Hematopoietic multipotent progenitor cell treated with erythropoietin and hydrocortisone succinate and interleukin-3 and kit ligand, for 17 days (in vitro differentiated cells): ENCODE results near the gene KRTAP5-4.
A peak's percentile ranks its signal among the peaks of the same experiment; 100 is the strongest.
"Not testable (repeated sequence)": the region's sequence is repeated elsewhere in the genome, so short reads cannot be mapped to it uniquely, and the experiment has no call there.

Source experiments
- DNase-seq: peaks from one replicate; pipeline ENCODE4 v3.0.0-alpha.2; 2015; ENCODE audit warnings: low spot score

Gene KRTAP5-4

DNA sequence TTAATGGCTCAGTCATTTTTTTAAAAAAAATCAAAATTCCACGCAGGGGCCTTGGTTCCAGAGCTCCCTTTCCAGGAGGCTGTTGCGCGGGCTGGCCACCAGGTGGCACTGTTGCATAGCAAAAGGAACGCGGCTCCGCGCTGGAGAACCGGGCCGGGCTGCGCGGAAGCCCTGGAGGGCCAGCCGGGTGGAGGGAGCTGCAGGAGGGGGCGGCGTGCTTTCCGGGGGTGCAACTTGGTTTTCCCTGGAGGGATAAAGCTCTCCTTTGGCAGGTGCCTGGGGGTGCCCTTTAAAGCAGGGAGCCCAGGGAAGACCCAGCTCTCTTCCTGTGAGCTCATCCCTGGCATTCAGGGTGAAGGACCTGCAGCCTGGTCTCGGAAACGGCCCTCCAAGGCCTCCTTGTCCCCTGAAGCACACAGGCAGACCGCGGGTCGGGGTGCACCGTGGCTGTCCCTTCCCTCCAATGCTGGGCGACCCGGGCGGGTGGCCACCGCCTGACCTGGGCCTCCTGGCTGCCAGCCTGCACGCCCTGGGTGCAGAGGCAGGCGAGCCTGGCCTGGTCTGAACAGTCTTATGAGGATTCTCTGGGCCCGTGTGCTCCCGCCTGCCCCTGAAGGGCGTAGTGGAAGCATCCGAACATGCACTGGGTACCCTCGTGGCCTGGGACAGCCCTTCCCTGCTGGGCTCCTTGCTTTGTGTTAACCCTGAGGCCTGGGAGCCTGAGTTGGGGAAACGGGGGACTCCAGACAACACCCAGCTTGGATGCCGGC is 31.0 kb upstream of the KRTAP5-4 start:
- DNase-seq, result peak; percentile 69

DNA sequence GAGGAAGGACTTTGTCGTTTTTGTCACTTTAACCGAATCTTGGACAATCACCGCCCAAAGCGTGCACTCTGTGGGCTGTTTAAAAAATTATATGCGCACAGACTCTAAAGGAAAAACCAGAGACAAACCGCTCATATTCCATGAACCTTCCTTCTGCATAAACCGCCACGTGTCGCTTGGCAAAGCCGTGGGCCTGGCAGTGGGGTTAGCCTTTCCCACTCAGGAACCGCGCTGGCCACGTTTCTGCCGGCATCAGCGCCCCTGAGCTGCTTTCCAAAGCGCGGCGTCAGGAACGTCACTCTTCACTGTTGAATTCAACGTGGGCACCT is 30.5 kb upstream of the KRTAP5-4 start:
- no peak for DNase-seq

DNA sequence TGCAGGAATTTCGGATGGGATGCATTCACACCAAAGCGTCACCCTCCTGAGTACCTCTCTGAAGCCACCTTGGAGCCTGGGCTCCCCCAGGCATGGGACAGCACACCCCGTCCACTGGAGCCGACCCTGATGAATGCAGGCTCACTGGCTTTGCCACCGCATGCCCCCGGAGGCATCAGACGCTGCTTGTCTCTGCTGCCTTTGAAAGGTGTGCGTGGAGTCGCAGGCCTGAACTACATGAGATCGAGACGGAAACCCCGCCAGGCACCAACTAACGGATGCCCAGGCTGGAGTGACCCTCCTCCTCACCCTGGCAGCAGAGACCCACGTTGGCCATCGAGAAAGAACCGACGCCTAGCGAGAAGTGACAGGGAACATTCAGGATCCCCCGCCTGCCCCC is 30.1 kb upstream of the KRTAP5-4 start:
- DNase-seq, result no peak

GRCh38 chr11:1651411-1651980 is 29.6 kb upstream of the KRTAP5-4 start:
- no peak for DNase-seq

DNA sequence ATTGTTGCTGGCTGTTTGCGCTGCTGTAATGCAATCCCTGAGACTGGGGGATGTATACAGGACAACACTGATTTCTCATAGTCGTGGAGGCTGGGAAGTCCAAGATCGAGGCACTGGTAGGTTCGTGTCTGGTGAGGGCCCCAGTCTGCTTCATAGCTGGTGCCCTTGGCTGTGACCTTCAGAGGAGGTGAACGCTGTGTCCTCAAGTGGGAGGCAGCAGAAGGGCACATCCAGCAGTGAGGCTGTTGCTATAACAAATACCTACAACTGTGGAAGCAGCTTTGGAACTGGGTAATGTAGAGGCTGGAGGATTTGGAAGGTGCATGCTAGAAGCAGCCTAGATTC is 29.0 kb upstream of the KRTAP5-4 start:
- no peak for DNase-seq

GRCh38 chr11:1650034-1650917 is 28.3 kb upstream of the KRTAP5-4 start:
- DNase-seq, result no peak

GRCh38 chr11:1648653-1649420 is 26.9 kb upstream of the KRTAP5-4 start:
- no peak for DNase-seq

GRCh38 chr11:1647901-1648652 is 26.1 kb upstream of the KRTAP5-4 start:
- no peak for DNase-seq

GRCh38 chr11:1646540-1646939 is 24.6 kb upstream of the KRTAP5-4 start:
- not testable (repeated sequence) for DNase-seq

- DNase-seq, result no peak
Measured at GRCh38 chr11:1645357-1645821, 23.5 kb upstream of the KRTAP5-4 start.

DNA sequence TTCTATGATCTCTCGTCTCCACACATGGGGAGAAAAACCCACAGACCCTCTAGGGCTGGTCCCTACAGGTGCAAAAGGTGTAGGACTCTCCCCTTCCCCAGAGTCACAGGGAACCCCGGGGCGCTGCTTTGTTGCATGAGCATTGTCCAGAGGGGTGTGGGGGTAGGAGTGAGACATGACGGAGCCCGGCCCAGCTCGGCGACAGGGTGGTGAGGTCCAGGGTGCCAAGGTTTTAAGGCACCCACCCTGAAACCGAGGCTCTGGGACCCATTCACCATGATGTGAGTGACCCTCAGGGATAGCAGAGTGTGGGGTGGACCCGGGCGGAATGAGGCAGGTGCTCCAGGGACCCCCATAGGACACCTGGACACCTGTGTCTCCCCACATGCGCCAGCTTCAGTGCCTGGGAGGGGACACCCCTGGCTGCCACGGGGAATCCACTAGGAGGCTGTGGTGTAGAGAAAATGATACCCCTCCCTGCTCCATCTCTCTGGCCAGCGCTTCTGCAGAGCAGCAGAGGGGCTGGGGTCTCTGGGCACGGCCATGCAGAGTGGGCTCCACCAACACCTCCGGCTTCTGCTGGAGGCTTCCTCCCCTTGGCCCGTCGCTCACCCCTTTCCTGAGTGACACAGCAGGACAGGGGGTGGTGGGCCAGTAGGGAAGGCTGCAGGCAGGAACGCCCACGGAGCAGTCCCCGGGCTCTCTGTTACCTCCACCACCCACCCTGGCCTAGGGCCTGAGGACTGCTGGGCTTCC is 22.8 kb upstream of the KRTAP5-4 start:
- no peak for DNase-seq

DNA sequence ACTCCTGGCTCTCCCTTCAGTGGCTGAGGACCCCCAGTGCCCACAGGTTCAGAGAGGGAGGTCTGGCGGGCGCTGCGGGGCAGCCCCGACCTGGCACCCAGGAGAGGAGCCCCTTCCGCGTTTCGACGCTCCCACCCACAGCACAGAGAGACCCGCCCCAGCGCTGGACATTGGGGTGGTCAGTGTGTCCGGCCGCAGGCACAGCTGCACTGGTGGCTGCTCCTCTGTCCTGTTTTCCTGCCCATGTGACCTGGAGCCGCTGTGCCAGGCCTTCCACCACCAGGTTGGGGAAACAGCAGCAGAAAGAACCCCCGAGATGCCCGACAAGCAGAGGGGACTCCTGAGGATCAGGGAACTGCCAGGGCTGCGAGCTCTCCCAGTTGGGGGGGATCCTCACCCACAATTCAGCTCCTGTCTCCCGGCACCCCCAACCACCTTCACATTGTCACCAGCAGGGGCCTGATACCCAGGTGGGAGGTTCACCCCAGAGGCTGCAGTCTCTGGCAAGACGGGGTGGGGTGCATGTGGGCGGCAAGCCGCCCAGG is 21.3 kb upstream of the KRTAP5-4 start:
- no peak for DNase-seq

- DNase-seq, result no peak
Measured at GRCh38 chr11:1642288-1643145, 20.6 kb upstream of the KRTAP5-4 start.

GRCh38 chr11:1641096-1641495 is 19.2 kb upstream of the KRTAP5-4 start:
- DNase-seq, result no peak

DNA sequence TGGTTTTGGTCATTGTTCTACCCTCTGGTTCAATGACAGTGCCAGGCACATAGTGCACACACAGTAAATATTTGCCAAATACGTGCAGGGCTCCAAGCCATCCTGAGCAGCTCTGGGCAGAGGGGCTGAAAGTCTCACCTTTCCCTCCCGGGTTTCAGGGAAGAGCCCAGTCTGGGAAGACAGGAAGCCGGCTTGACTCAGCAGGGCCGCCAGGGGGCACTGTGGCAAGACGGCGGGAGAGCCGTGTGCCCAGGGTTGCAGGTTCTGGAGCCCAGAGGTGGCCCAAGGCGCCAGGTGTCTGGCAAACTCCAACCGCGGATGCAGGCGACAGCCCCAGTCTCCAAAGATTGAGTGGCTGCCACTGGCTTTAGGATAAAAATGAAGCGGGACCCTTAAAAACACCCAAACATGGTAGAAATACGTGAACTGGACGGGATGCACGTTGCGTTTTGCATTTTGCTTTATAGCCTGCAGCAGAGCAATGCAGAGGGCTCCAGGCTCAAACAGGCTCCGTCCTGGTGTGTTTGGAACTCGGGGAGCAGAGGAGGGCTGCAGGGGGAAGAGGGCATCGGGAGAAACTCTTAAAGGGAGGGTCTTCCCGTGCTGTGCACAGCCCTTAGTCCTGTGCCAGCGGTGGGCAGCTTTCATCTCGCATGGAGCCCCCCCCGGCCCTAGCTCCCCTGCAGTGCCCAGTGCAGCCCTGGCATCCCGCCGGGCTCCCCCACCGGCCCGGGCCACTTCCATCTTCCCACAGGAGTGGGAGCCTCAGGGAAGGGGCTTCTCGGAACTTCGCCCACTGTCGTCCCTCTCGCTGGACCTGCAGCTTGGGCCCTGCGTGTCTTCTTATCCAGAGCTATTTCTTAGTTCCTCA is 18.4 kb upstream of the KRTAP5-4 start:
- DNase-seq, result peak; percentile 32

- DNase-seq, result no peak
Measured at GRCh38 chr11:1639666-1640065, 17.7 kb upstream of the KRTAP5-4 start.

GRCh38 chr11:1639102-1639620 is 17.2 kb upstream of the KRTAP5-4 start:
- DNase-seq, result no peak

GRCh38 chr11:1638344-1638743 is 16.4 kb upstream of the KRTAP5-4 start:
- DNase-seq, result no peak
